Measurements from ENCODE around the gene LIMA1. TPM values are rescaled to one million over a fixed set of nuclear protein-coding genes. Genes with fewer than 3 reads are reported as not detected.

The LIMA1 gene
- total RNA-seq, 2 experiments from 2014 or later: 6.2 to 20.4 TPM

DNA sequence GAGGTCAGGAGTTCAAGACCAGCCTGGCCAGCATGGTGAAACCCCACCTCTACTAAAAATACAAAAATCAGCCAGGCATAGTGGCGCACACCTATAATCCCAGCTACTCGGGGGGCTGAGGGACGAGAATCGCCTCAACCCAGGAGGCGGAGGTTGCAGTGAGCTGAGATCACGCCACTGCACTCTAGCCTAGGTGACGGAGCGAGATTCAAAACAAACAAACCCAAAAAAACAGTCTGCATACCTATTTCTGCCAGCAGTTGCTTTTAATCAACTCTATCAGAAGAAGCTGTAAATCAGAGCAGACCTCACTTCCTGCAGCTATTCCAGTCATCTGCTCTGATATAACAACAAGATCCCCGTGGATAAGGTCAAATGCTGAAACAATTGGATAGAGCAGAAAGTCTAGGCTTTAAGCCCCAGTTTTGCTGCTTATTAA lies 50.5 kb downstream of the LIMA1 start:
- BruUV-seq (replicated peaks): no TSS peak
- POLR2A ChIA-PET: interaction anchor here (0.6 to 1.6 kb wide), 3 partner anchors 10 to 148 kb away, joined by 6 to 10 read pairs (median 9); no protein-coding TSS in a partner anchor
- no peak for TF ChIP-seq EZH2phosphoT487 (IDR thresholded peaks at IDR 0.05; ENCODE audit: borderline replicate concordance, low read depth, low read length)
- TF ChIP-seq, protein P1, sequence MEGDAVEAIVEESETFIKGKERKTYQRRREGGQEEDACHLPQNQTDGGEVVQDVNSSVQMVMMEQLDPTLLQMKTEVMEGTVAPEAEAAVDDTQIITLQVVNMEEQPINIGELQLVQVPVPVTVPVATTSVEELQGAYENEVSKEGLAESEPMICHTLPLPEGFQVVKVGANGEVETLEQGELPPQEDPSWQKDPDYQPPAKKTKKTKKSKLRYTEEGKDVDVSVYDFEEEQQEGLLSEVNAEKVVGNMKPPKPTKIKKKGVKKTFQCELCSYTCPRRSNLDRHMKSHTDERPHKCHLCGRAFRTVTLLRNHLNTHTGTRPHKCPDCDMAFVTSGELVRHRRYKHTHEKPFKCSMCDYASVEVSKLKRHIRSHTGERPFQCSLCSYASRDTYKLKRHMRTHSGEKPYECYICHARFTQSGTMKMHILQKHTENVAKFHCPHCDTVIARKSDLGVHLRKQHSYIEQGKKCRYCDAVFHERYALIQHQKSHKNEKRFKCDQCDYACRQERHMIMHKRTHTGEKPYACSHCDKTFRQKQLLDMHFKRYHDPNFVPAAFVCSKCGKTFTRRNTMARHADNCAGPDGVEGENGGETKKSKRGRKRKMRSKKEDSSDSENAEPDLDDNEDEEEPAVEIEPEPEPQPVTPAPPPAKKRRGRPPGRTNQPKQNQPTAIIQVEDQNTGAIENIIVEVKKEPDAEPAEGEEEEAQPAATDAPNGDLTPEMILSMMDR (conservative IDR thresholded peaks at IDR 0.05; ENCODE audit: low read length): no peak
- intact Hi-C loops (cut with micrococcal nuclease; ENCODE audit: unreplicated experiment): no loop called here
- H2AFZ ChIP-seq (ENCODE audit: low read length): peak overlapping the region; percentile 47; the same call in 1 of the 2 replicates
- CTCF ChIA-PET (ENCODE audit: unreplicated experiment): no interaction called here
- no peaks in the 10 kb centered on the region for H3K79me2 ChIP-seq (ENCODE audit: insufficient read depth, low read depth, low read length)
- H3K9me2 ChIP-seq (ENCODE audit: insufficient read depth, low read length): no peaks in the 10 kb centered on the region
- H4K20me1 ChIP-seq (ENCODE audit: insufficient read depth, low read length): no peaks in the 10 kb centered on the region
- H3K4me1 ChIP-seq (ENCODE audit: insufficient read depth, low read length, poor library complexity, severe bottlenecking): no peaks in the 10 kb centered on the region
- no peak overlapping the region for H3K4me3 ChIP-seq (ENCODE audit: low read depth, low read length, poor library complexity, severe bottlenecking)
- no peaks in the 10 kb centered on the region for H3K36me3 ChIP-seq (ENCODE audit: insufficient read depth, low read length)
- DNase-seq (ENCODE audit: low spot score): no peak
- no peak overlapping the region for H3K27ac ChIP-seq (ENCODE audit: low read depth, low read length, poor library complexity, severe bottlenecking)
- H3K4me2 ChIP-seq (ENCODE audit: low read length): no peak overlapping the region
- H3K9me3 ChIP-seq (ENCODE audit: low read length): no peaks in the 10 kb centered on the region

DNA sequence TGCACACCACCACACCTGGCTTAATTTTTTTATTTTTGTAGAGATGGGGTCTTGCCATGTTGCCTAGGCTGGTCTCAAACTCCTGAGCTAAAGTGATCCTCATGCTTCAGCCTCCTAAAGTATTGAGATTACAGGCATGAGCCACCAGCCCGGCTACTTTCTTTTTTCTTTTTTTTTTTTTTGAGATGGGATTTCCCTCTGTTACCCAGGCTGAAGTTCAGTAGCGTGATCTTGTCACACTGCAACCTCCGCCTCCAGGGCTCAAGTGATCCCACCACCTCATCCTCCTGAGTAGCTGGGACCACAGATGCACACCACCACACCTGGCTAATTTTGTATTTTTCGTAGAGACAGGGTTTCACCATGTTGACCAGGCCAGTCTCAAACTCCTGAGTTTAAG lies 51.1 kb downstream of the LIMA1 start:
- no peaks in the 10 kb centered on the region for H4K20me1 ChIP-seq (ENCODE audit: insufficient read depth, low read length)
- H3K4me3 ChIP-seq (ENCODE audit: low read depth, low read length, poor library complexity, severe bottlenecking): no peak overlapping the region
- no peak for TF ChIP-seq EZH2phosphoT487 (IDR thresholded peaks at IDR 0.05; ENCODE audit: borderline replicate concordance, low read depth, low read length)
- TF ChIP-seq, protein P1 (conservative IDR thresholded peaks at IDR 0.05; ENCODE audit: low read length): no peak
- no peaks in the 10 kb centered on the region for H3K9me2 ChIP-seq (ENCODE audit: insufficient read depth, low read length)
- no peak for DNase-seq (ENCODE audit: low spot score)
- H3K4me1 ChIP-seq (ENCODE audit: insufficient read depth, low read length, poor library complexity, severe bottlenecking): no peaks in the 10 kb centered on the region
- no peaks in the 10 kb centered on the region for H3K36me3 ChIP-seq (ENCODE audit: insufficient read depth, low read length)
- no peaks in the 10 kb centered on the region for H3K79me2 ChIP-seq (ENCODE audit: insufficient read depth, low read depth, low read length)
- H3K27ac ChIP-seq (ENCODE audit: low read depth, low read length, poor library complexity, severe bottlenecking): no peak overlapping the region
- no peaks in the 10 kb centered on the region for H3K9me3 ChIP-seq (ENCODE audit: low read length)
- H2AFZ ChIP-seq (ENCODE audit: low read length): no peak overlapping the region
- BruUV-seq (replicated peaks): no TSS peak
- intact Hi-C loops (cut with micrococcal nuclease; ENCODE audit: unreplicated experiment): no loop called here
- ChIA-PET CTCF (ENCODE audit: unreplicated experiment) (no interaction called here), POLR2A (interaction anchor here (0.6 to 1.6 kb wide), 4 partner anchors 10 to 147 kb away, joined by 4 to 10 read pairs (median 8); no protein-coding TSS in a partner anchor)
- no peak overlapping the region for H3K4me2 ChIP-seq (ENCODE audit: low read length)

DNA sequence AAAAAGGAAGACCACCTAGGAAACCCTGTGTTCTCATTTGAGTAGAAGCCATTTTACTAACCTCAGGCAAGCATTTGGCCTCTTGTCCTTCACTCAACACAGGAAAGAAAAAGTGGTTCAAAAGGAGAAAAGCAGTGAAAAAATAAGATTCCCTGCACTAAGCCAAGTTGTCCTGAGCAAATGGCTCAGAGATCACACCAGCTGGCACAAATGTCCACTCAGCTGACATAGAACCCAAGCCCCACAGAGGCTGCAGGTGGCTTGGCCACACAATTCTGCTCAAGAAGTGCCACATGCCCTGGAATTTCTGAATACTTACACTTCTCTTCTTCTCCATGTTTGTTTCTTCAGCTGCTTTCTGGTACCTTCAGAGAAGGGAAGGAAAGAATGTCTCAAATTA lies 52.0 kb downstream of the LIMA1 start:
- Histone ChIP-seq H3K36me3 (ENCODE audit: insufficient read depth, low read length) (no peaks in the 10 kb centered on the region), H3K9me2 (ENCODE audit: insufficient read depth, low read length) (no peaks in the 10 kb centered on the region), H3K4me1 (ENCODE audit: insufficient read depth, low read length, poor library complexity, severe bottlenecking) (no peaks in the 10 kb centered on the region), H3K79me2 (ENCODE audit: insufficient read depth, low read depth, low read length) (no peaks in the 10 kb centered on the region), H3K4me2 (ENCODE audit: low read length) (no peak overlapping the region), H3K9me3 (ENCODE audit: low read length) (no peaks in the 10 kb centered on the region), H3K27ac (ENCODE audit: low read depth, low read length, poor library complexity, severe bottlenecking) (no peak overlapping the region), H2AFZ (ENCODE audit: low read length) (no peak overlapping the region; the same call in 1 of the 2 replicates), H4K20me1 (ENCODE audit: insufficient read depth, low read length) (no peaks in the 10 kb centered on the region), H3K4me3 (ENCODE audit: low read depth, low read length, poor library complexity, severe bottlenecking) (no peak overlapping the region)
- DNase-seq (ENCODE audit: low spot score): no peak
- no peak for TF ChIP-seq EZH2phosphoT487 (IDR thresholded peaks at IDR 0.05; ENCODE audit: borderline replicate concordance, low read depth, low read length)
- TF ChIP-seq, protein P1 (conservative IDR thresholded peaks at IDR 0.05; ENCODE audit: low read length): no peak
- BruUV-seq (replicated peaks): no TSS peak
- ChIA-PET POLR2A (interaction anchor here (1.0 to 1.7 kb wide), 2 partner anchors 9 to 11 kb away, joined by 4 read pairs; no protein-coding TSS in a partner anchor), CTCF (ENCODE audit: unreplicated experiment) (no interaction called here)
- intact Hi-C loops (cut with micrococcal nuclease; ENCODE audit: unreplicated experiment): no loop called here
